H1 (cell line): Measurements from ENCODE around the gene EIF1AX.

Experiments
- BCL11A ChIP-seq, 2 experiments: IDR thresholded peaks; one replicate each; pipeline ENCODE4 v1.6.1; 2011; ENCODE audit warnings: low read depth in 2 of 2, low read length in 2 of 2, mild to moderate bottlenecking in 2 of 2
- EP300 ChIP-seq, 2 experiments: IDR thresholded peaks; 1 replicate in 1 of 2; 2 replicates in 1 of 2; pipeline ENCODE4 v1.6.1; 2011 to 2012; ENCODE audit warnings: low read depth in 2 of 2, low read length in 2 of 2, mild to moderate bottlenecking in 2 of 2, borderline replicate concordance in 1 of 2, inconsistent platforms in 1 of 2, moderate library complexity in 1 of 2
- GTF2F1 ChIP-seq: IDR thresholded peaks from 2 replicates; pipeline ENCODE4 v1.6.1; 2012; ENCODE audit warnings: low read depth, low read length, improper control_type of control experiment, borderline replicate concordance
- MAFK ChIP-seq: IDR thresholded peaks from 2 replicates; pipeline ENCODE4 v1.6.1; 2012; ENCODE audit warnings: low read depth, mild to moderate bottlenecking, improper control_type of control experiment, low read length
- POLR2A ChIP-seq, 2 experiments: IDR thresholded peaks; 1 replicate in 1 of 2; 2 replicates in 1 of 2; pipeline ENCODE4 v1.6.1; 2011; ENCODE audit warnings: low read depth in 2 of 2, low read length in 2 of 2, mild to moderate bottlenecking in 2 of 2; ENCODE audit errors: control extremely low read depth in 1 of 2
- POU5F1 ChIP-seq: IDR thresholded peaks from 2 replicates; pipeline ENCODE4 v1.6.1; 2011; ENCODE audit warnings: low read depth, mild to moderate bottlenecking, low read length, moderate library complexity
- RFX5 ChIP-seq: IDR thresholded peaks from 2 replicates; pipeline ENCODE4 v1.6.1; 2011; ENCODE audit warnings: low read depth, low read length, improper control_type of control experiment, borderline replicate concordance
- TF ChIP-seq, protein P1 (sequence below), 3 experiments: IDR thresholded peaks; 1 replicate in 2 of 3; 2 replicates in 1 of 3; pipeline versions ENCODE4 v1.5.1 to v1.6.1; 2011; ENCODE audit warnings: low read length in 3 of 3, mild to moderate bottlenecking in 3 of 3, inconsistent platforms in 2 of 3, low read depth in 1 of 3, moderate library complexity in 1 of 3; ENCODE audit not compliant: insufficient read depth in 1 of 3; ENCODE audit errors: control extremely low read depth in 1 of 3
- TF ChIP-seq, protein P2 (sequence below): IDR thresholded peaks from 2 replicates; pipeline ENCODE4 v1.6.1; 2011; ENCODE audit warnings: low read length, improper control_type of control experiment

DNA sequence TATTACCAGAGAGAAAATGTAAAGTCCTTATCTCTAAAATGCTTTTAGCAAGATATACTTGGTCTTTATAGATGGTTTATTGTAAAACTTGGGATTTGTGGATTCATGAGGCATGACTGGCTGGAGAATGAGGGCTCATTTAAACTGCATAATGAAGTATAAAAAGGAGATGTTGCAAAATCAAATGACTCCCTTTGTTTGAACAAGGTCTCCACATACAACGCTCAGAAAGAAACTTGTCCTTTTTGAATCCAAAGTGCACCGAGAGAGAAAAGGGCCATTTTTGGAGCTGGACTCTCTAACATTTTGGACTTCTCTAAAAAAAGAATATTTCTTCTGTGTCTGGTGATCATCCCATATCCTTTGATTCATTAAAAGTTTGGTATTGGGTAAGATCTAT is 7.7 kb upstream of the EIF1AX start:
- TF ChIP-seq GTF2F1 = no peak
- TF ChIP-seq, protein P1, sequence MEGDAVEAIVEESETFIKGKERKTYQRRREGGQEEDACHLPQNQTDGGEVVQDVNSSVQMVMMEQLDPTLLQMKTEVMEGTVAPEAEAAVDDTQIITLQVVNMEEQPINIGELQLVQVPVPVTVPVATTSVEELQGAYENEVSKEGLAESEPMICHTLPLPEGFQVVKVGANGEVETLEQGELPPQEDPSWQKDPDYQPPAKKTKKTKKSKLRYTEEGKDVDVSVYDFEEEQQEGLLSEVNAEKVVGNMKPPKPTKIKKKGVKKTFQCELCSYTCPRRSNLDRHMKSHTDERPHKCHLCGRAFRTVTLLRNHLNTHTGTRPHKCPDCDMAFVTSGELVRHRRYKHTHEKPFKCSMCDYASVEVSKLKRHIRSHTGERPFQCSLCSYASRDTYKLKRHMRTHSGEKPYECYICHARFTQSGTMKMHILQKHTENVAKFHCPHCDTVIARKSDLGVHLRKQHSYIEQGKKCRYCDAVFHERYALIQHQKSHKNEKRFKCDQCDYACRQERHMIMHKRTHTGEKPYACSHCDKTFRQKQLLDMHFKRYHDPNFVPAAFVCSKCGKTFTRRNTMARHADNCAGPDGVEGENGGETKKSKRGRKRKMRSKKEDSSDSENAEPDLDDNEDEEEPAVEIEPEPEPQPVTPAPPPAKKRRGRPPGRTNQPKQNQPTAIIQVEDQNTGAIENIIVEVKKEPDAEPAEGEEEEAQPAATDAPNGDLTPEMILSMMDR (IDR thresholded peaks at IDR 0.05; ENCODE audit: control extremely low read depth in 1 of 3, insufficient read depth in 1 of 3, low read depth in 1 of 3, low read length in 3 of 3) = no peak
- no peak for TF ChIP-seq RFX5
- no peak for TF ChIP-seq BCL11A (IDR thresholded peaks at IDR 0.05; ENCODE audit: low read depth in 2 of 2, low read length in 2 of 2)
- no peak for TF ChIP-seq POLR2A (IDR thresholded peaks at IDR 0.05; ENCODE audit: control extremely low read depth in 1 of 2, low read depth in 2 of 2, low read length in 2 of 2)
- TF ChIP-seq, protein P2, sequence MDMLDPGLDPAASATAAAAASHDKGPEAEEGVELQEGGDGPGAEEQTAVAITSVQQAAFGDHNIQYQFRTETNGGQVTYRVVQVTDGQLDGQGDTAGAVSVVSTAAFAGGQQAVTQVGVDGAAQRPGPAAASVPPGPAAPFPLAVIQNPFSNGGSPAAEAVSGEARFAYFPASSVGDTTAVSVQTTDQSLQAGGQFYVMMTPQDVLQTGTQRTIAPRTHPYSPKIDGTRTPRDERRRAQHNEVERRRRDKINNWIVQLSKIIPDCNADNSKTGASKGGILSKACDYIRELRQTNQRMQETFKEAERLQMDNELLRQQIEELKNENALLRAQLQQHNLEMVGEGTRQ = no peak
- no peak for TF ChIP-seq MAFK
- TF ChIP-seq EP300 (IDR thresholded peaks at IDR 0.05; ENCODE audit: borderline replicate concordance in 1 of 2, low read depth in 2 of 2, low read length in 2 of 2) = no peak
- no peak for TF ChIP-seq POU5F1
